Measurements from ENCODE around the gene C16orf54.
"Not testable (repeated sequence)": the region's sequence is repeated elsewhere in the genome, so short reads cannot be mapped to it uniquely, and the experiment has no call there.

Gene C16orf54

GRCh38 chr16:29694384-29695195 lies 51.2 kb downstream of the C16orf54 start:
- FAIRE-seq: no peak

GRCh38 chr16:29692606-29693005 lies 53.2 kb downstream of the C16orf54 start:
- not testable (repeated sequence) for DNase-seq (ENCODE audit: insufficient read length); FAIRE-seq

More at GRCh38 chr16:29694384-29695195, 51.2 kb downstream of the C16orf54 start:
- DNase-seq (ENCODE audit: insufficient read length): no peak
- no peak for TF ChIP-seq TAF1 (IDR thresholded peaks at IDR 0.05; ENCODE audit: borderline replicate concordance, low read depth, low read length)
- no peak for TF ChIP-seq POLR2AphosphoS5 (IDR thresholded peaks at IDR 0.05; ENCODE audit: low read depth, low read length)
- TF ChIP-seq POLR2A (IDR thresholded peaks at IDR 0.05; ENCODE audit: low read depth, low read length): no peak

All from GM12892 (cell line).